GM21447 (cell line): ENCODE measurements around the gene PPP6R1.

Source experiments
- ATAC-seq: cut with Tn5 transposase; IDR thresholded peaks from one replicate; pipeline ENCODE4 v1.9.1; 2021; ENCODE audit not compliant: unreplicated experiment

Gene PPP6R1

DNA sequence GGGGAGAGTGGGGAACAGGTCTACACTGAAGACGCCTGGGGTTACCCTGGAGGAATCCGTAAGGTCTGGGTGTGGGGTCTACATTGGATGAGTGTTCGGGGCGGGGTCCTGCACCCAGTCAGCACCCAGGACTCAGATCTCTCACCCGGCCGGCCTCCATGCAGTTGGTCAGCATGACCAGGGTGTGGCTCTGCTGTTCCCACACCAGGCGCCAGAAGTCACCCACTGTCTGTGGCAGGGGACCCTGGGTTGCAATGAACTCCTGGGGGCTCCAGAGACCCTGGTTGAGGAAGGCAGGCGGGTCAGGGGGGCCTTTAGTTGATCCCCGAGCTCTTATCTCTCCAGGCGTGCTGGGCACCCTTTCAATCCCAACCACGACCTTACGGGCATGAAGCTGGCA is 72.7 kb downstream of the PPP6R1 start:
- no peak for ATAC-seq

DNA sequence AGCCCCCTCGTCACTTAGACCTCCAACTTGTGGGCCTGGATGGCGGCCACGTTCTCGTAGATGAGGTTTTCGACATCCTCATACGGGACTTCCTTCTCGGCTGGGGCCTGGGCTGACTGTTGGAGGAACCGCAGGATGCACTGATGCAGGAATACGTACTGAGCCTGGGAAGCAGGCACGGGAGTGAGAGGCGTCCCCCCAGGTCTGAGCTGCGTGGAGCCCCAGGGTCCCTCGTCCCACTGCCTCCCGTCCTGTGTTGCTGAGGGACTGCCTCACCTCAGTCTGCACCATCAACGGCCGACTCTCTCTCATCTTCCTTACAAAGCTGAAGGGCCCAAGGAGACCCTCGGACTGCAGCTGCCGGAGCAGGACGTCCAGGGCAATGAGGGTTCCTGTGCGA is 77.1 kb downstream of the PPP6R1 start:
- no peak for ATAC-seq
